HEK293 (cell line): ENCODE results near the gene KANSL1L.

ENCODE experiments used
- CTCF ChIA-PET: fragments of 350-600 bp; formaldehyde crosslinking; extraction: SDS; loops from one replicate; lab custom pipeline; 2021; ENCODE audit warnings: antibody characterized with exemption; lab: Yijun Ruan, JAX
- POLR2A ChIA-PET: fragments of 300-600 bp; formaldehyde crosslinking; extraction: SDS; loops from one replicate; lab custom pipeline; 2020; ENCODE audit warnings: antibody characterized with exemption, inconsistent platforms; lab: Yijun Ruan, JAX
- H3K27ac ChIP-seq: fragments of 200-500 bp; sonication (Bioruptor generic); 2 replicates; pipeline ENCODE4 v1.5.1; 2014; ENCODE audit warnings: low read depth, low read length, control low read depth, inconsistent platforms; ENCODE audit errors: extremely low read depth
- H3K36me3 ChIP-seq, 2 experiments: fragments of 200-500 bp in 1 of 2; sonication (Bioruptor generic) in 1 of 2; 1 replicate in 1 of 2; 2 replicates in 1 of 2; pipeline ENCODE4 v1.5.1; 2014 to 2017; ENCODE audit warnings: inconsistent platforms in 2 of 2, low read length in 2 of 2; ENCODE audit not compliant: control insufficient read depth in 2 of 2, insufficient read depth in 1 of 2
- H3K4me1 ChIP-seq: fragments of 200-500 bp; sonication (Bioruptor generic); 2 replicates; pipeline ENCODE4 v1.5.1; 2014; ENCODE audit warnings: mild to moderate bottlenecking, low read length, inconsistent platforms; ENCODE audit not compliant: control insufficient read depth, insufficient read depth
- H3K4me3 ChIP-seq: 2 replicates; pipeline ENCODE4 v1.5.1; 2011; ENCODE audit warnings: low read depth, mild to moderate bottlenecking, control low read depth, low read length, moderate library complexity
- H3K9me3 ChIP-seq: fragments of 200-500 bp; sonication (Bioruptor generic); 2 replicates; pipeline ENCODE4 v1.5.1; 2014; ENCODE audit warnings: low read depth, low read length, inconsistent platforms; ENCODE audit not compliant: control insufficient read depth, insufficient read depth
- HOXA7 ChIP-seq: sonication (generic); formaldehyde crosslinking; IDR thresholded peaks from 2 replicates; pipeline ENCODE4 v1.8.1; 2022; ENCODE audit warnings: missing genetic modification reagents, borderline replicate concordance
- KLF16 ChIP-seq: fragments of 450-650 bp; formaldehyde crosslinking; IDR thresholded peaks from 2 replicates; pipeline ENCODE4 v1.5.1; 2017; ENCODE audit warnings: missing biosample characterization, missing genetic modification characterization
- TRIM28 ChIP-seq: IDR thresholded peaks from 2 replicates; pipeline ENCODE4 v1.6.1; 2011; ENCODE audit warnings: low read length, control low read depth, borderline replicate concordance
- ZNF132 ChIP-seq: fragments of 450-650 bp; formaldehyde crosslinking; IDR thresholded peaks from 2 replicates; pipeline ENCODE4 v1.5.1; 2017; ENCODE audit warnings: missing biosample characterization, missing genetic modification characterization, borderline replicate concordance
- ZNF155 ChIP-seq: fragments of 450-650 bp; formaldehyde crosslinking; IDR thresholded peaks from 2 replicates; pipeline ENCODE4 v1.5.1; 2016; ENCODE audit warnings: missing biosample characterization, missing genetic modification characterization
- ZNF174 ChIP-seq: fragments of 450-650 bp; formaldehyde crosslinking; IDR thresholded peaks from 2 replicates; pipeline ENCODE4 v1.5.0; 2017; ENCODE audit warnings: missing biosample characterization, mild to moderate bottlenecking, missing genetic modification characterization
- ZNF311 ChIP-seq: fragments of 450-650 bp; formaldehyde crosslinking; IDR thresholded peaks from 2 replicates; pipeline ENCODE4 v1.5.1; 2017; ENCODE audit warnings: missing biosample characterization, missing genetic modification characterization, borderline replicate concordance
- ZNF426 ChIP-seq: fragments of 450-650 bp; formaldehyde crosslinking; IDR thresholded peaks from 2 replicates; pipeline ENCODE4 v1.5.1; 2017; ENCODE audit warnings: missing biosample characterization, missing genetic modification characterization, mild to moderate bottlenecking, inconsistent platforms, moderate library complexity
- ZNF777 ChIP-seq: fragments of 450-650 bp; formaldehyde crosslinking; IDR thresholded peaks from 2 replicates; pipeline ENCODE4 v1.5.1; 2017; ENCODE audit warnings: missing biosample characterization, missing genetic modification characterization, borderline replicate concordance
- ZSCAN16 ChIP-seq: fragments of 450-650 bp; formaldehyde crosslinking; IDR thresholded peaks from 2 replicates; pipeline ENCODE4 v1.5.1; 2016; ENCODE audit warnings: missing biosample characterization, missing genetic modification characterization
- TF ChIP-seq, protein P1 (sequence below): fragments of 450-650 bp; formaldehyde crosslinking; IDR thresholded peaks from 2 replicates; pipeline ENCODE4 v1.5.0; 2017; ENCODE audit warnings: missing biosample characterization, missing genetic modification characterization, borderline replicate concordance
- TF ChIP-seq, protein P2 (sequence below): fragments of 450-650 bp; formaldehyde crosslinking; IDR thresholded peaks from 2 replicates; pipeline ENCODE4 v1.5.1; 2016; ENCODE audit warnings: missing biosample characterization, missing genetic modification characterization
- TF ChIP-seq, protein P3 (sequence below): sonication (generic); formaldehyde crosslinking; IDR thresholded peaks from 2 replicates; pipeline ENCODE4 v1.8.1; 2022; ENCODE audit warnings: mild to moderate bottlenecking, moderate library complexity, missing genetic modification reagents
- TF ChIP-seq, protein P4 (sequence below): fragments of 450-650 bp; formaldehyde crosslinking; conservative IDR thresholded peaks from 2 replicates; pipeline ENCODE4 v1.5.1; 2016; ENCODE audit warnings: low read depth, missing biosample characterization, missing genetic modification characterization
- TF ChIP-seq, protein P5 (sequence below): fragments of 450-650 bp; formaldehyde crosslinking; IDR thresholded peaks from 2 replicates; pipeline ENCODE4; 2016; ENCODE audit warnings: missing biosample characterization, missing genetic modification characterization
- TF ChIP-seq, protein P6 (sequence below): fragments of 450-650 bp; formaldehyde crosslinking; IDR thresholded peaks from 2 replicates; pipeline ENCODE4 v1.5.1; 2016; ENCODE audit warnings: missing biosample characterization, missing genetic modification characterization

KANSL1L gene

DNA sequence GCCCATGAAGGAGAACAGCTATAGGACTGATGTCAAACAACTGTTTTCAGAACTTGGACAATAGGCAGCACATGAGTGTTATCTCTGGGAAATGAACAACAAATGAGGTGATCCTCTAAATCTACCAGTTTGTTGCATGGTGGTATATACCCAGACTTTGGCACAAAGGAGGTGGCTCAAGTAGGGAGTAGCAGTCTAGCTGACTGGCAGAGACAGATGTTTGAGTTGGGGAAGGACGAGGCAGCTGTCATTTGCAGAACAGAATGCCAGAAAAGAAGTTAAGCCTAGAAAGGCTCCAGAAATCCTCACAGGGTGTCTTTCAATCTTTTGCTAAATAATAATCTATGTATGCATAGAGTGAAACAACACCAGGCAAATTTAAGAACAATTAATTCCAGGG, 121.4 kb downstream of the KANSL1L start (continued):
- TF ChIP-seq ZNF311 (tag by site-specific recombination) (no peak), HOXA7 (no peak), ZNF777 (tag by site-specific recombination) (no peak), ZNF426 (no peak), KLF16 (tag by site-specific recombination) (no peak), ZNF174 (no peak)
- TF ChIP-seq, protein P1, sequence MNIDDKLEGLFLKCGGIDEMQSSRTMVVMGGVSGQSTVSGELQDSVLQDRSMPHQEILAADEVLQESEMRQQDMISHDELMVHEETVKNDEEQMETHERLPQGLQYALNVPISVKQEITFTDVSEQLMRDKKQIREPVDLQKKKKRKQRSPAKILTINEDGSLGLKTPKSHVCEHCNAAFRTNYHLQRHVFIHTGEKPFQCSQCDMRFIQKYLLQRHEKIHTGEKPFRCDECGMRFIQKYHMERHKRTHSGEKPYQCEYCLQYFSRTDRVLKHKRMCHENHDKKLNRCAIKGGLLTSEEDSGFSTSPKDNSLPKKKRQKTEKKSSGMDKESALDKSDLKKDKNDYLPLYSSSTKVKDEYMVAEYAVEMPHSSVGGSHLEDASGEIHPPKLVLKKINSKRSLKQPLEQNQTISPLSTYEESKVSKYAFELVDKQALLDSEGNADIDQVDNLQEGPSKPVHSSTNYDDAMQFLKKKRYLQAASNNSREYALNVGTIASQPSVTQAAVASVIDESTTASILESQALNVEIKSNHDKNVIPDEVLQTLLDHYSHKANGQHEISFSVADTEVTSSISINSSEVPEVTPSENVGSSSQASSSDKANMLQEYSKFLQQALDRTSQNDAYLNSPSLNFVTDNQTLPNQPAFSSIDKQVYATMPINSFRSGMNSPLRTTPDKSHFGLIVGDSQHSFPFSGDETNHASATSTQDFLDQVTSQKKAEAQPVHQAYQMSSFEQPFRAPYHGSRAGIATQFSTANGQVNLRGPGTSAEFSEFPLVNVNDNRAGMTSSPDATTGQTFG: no peak

DNA sequence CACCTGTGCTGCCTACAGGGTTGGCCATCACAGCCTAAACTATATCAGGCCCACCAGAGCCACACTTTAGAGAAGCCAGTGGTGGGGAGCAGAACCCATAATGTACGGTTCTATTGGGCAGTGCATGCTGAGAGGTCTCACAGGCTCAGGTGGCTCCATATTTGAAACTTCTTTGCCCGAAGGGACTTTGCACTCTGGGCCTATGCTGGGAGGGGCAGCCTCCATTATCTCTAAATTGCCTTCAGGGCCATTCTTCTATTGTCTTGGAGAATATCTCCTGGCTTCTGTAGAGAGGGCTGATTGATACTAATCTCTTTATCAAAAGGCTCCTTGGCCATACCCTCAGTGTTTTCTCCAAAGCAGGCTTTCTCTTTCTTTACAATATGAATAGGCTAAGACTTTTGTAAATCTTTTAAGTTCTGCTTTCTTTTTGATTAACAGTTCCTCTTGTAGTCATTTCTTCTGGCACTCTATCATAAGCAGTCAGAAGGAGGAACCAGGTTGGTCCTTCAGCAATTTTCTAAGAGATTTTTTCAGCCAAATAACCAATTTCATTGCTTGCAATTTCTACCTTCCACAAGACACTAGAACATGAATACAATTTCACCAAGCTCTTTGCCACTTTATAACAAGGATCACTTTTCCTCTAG, 124.2 kb downstream of the KANSL1L start:
- H3K9me3 ChIP-seq: no peaks in the 10 kb centered on the region
- POLR2A ChIA-PET: no interaction called here
- TF ChIP-seq, protein P2, sequence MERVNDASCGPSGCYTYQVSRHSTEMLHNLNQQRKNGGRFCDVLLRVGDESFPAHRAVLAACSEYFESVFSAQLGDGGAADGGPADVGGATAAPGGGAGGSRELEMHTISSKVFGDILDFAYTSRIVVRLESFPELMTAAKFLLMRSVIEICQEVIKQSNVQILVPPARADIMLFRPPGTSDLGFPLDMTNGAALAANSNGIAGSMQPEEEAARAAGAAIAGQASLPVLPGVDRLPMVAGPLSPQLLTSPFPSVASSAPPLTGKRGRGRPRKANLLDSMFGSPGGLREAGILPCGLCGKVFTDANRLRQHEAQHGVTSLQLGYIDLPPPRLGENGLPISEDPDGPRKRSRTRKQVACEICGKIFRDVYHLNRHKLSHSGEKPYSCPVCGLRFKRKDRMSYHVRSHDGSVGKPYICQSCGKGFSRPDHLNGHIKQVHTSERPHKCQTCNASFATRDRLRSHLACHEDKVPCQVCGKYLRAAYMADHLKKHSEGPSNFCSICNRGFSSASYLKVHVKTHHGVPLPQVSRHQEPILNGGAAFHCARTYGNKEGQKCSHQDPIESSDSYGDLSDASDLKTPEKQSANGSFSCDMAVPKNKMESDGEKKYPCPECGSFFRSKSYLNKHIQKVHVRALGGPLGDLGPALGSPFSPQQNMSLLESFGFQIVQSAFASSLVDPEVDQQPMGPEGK: no peak
- TF ChIP-seq, protein P1: no peak
- TF ChIP-seq, protein P3, sequence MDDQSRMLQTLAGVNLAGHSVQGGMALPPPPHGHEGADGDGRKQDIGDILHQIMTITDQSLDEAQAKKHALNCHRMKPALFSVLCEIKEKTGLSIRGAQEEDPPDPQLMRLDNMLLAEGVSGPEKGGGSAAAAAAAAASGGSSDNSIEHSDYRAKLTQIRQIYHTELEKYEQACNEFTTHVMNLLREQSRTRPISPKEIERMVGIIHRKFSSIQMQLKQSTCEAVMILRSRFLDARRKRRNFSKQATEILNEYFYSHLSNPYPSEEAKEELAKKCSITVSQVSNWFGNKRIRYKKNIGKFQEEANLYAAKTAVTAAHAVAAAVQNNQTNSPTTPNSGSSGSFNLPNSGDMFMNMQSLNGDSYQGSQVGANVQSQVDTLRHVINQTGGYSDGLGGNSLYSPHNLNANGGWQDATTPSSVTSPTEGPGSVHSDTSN (CRISPR knock-in tag): no peak
- TF ChIP-seq, protein P4, sequence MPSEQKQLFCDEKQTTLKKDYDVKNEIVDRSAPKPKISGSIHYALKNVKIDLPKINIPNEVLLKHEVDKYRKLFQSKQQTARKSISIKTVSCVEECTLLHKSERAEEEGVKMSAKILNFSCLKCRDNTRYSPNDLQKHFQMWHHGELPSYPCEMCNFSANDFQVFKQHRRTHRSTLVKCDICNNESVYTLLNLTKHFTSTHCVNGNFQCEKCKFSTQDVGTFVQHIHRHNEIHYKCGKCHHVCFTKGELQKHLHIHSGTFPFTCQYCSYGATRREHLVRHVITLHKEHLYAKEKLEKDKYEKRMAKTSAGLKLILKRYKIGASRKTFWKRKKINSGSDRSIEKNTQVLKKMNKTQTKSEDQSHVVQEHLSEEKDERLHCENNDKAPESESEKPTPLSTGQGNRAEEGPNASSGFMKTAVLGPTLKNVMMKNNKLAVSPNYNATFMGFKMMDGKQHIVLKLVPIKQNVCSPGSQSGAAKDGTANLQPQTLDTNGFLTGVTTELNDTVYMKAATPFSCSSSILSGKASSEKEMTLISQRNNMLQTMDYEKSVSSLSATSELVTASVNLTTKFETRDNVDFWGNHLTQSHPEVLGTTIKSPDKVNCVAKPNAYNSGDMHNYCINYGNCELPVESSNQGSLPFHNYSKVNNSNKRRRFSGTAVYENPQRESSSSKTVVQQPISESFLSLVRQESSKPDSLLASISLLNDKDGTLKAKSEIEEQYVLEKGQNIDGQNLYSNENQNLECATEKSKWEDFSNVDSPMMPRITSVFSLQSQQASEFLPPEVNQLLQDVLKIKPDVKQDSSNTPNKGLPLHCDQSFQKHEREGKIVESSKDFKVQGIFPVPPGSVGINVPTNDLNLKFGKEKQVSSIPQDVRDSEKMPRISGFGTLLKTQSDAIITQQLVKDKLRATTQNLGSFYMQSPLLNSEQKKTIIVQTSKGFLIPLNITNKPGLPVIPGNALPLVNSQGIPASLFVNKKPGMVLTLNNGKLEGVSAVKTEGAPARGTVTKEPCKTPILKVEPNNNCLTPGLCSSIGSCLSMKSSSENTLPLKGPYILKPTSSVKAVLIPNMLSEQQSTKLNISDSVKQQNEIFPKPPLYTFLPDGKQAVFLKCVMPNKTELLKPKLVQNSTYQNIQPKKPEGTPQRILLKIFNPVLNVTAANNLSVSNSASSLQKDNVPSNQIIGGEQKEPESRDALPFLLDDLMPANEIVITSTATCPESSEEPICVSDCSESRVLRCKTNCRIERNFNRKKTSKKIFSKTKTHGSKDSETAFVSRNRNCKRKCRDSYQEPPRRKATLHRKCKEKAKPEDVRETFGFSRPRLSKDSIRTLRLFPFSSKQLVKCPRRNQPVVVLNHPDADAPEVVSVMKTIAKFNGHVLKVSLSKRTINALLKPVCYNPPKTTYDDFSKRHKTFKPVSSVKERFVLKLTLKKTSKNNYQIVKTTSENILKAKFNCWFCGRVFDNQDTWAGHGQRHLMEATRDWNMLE (tag by site-specific recombination): no peak
- no peak for TF ChIP-seq ZSCAN16 (tag by site-specific recombination)
- TF ChIP-seq, protein P5, sequence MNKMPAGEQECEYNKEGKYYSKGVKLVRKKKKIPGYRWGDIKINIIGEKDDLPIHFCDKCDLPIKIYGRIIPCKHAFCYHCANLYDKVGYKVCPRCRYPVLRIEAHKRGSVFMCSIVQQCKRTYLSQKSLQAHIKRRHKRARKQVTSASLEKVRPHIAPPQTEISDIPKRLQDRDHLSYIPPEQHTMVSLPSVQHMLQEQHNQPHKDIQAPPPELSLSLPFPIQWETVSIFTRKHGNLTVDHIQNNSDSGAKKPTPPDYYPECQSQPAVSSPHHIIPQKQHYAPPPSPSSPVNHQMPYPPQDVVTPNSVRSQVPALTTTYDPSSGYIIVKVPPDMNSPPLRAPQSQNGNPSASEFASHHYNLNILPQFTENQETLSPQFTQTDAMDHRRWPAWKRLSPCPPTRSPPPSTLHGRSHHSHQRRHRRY (tag by site-specific recombination): no peak
- TF ChIP-seq TRIM28: no peak
- TF ChIP-seq, protein P6, sequence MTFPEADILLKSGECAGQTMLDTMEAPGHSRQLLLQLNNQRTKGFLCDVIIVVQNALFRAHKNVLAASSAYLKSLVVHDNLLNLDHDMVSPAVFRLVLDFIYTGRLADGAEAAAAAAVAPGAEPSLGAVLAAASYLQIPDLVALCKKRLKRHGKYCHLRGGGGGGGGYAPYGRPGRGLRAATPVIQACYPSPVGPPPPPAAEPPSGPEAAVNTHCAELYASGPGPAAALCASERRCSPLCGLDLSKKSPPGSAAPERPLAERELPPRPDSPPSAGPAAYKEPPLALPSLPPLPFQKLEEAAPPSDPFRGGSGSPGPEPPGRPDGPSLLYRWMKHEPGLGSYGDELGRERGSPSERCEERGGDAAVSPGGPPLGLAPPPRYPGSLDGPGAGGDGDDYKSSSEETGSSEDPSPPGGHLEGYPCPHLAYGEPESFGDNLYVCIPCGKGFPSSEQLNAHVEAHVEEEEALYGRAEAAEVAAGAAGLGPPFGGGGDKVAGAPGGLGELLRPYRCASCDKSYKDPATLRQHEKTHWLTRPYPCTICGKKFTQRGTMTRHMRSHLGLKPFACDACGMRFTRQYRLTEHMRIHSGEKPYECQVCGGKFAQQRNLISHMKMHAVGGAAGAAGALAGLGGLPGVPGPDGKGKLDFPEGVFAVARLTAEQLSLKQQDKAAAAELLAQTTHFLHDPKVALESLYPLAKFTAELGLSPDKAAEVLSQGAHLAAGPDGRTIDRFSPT: no peak
- TF ChIP-seq ZNF155 (tag by site-specific recombination): no peak
- no peak for TF ChIP-seq ZNF132 (tag by site-specific recombination)
- TF ChIP-seq, all 188 proteins: peak for 0
- Histone ChIP-seq H3K27ac (no peak overlapping the region), H3K4me1 (no peaks in the 10 kb centered on the region), H3K36me3 (peaks cover 0 to 8% of the 10 kb centered on the region in 2 experiments; a peak in 1 of 3 replicates), H3K4me3 (no peak overlapping the region)
- CTCF ChIA-PET: interaction anchor here (0.5 to 1.2 kb wide), 2 partner anchors 10 to 228 kb away, joined by 5 read pairs; no protein-coding TSS in a partner anchor
